Activated B cell treated with CpG ODN at 0.5 μM for 24 hours (primary cell): Measurements from ENCODE around the gene KLRC3. TPM values are rescaled to one million over a fixed set of nuclear protein-coding genes. Genes with fewer than 3 reads are reported as not detected.
"Not testable (repeated sequence)": the region's sequence is repeated elsewhere in the genome, so short reads cannot be mapped to it uniquely, and the experiment has no call there.

ENCODE experiments used
- ATAC-seq: fragments of 200-7000 bp; cut with Tn5 transposase; one replicate; pipeline ENCODE4 v1.10.0; 2021; ENCODE audit warnings: low read depth, mild to moderate bottlenecking, moderate library complexity
- CTCF ChIA-PET: fragments of 350-600 bp; sonication (Branson Sonifier 250); formaldehyde crosslinking; loops from one replicate; lab custom pipeline; 2021; ENCODE audit warnings: antibody characterized with exemption; lab: Charles Lee
- POLR2A ChIA-PET: fragments of 350-600 bp; sonication (Branson Sonifier 250); formaldehyde crosslinking; loops from one replicate; lab custom pipeline; 2021; ENCODE audit warnings: antibody characterized with exemption; lab: Charles Lee
- DNase-seq: peaks from one replicate; pipeline ENCODE4 v3.0.0; 2022
- H3K27ac Mint-ChIP-seq: one replicate; pipeline ENCODE4 v1.8.0; 2020; ENCODE audit warnings: mixed read lengths
- H3K27me3 Mint-ChIP-seq: one replicate; pipeline ENCODE4 v1.8.0; 2021; ENCODE audit warnings: mixed read lengths
- H3K36me3 Mint-ChIP-seq: one replicate; pipeline ENCODE4 v1.8.0; 2021; ENCODE audit warnings: low read depth, mixed read lengths
- H3K4me1 Mint-ChIP-seq: one replicate; pipeline ENCODE4 v1.8.0; 2021; ENCODE audit warnings: mixed read lengths
- H3K4me3 Mint-ChIP-seq: one replicate; pipeline ENCODE4 v1.8.0; 2020; ENCODE audit warnings: mild to moderate bottlenecking, mixed read lengths
- H3K9me3 Mint-ChIP-seq: one replicate; pipeline ENCODE4 v1.8.0; 2020; ENCODE audit warnings: mixed read lengths
- intact Hi-C: fragments of 100-400 bp; cut with micrococcal nuclease; formaldehyde crosslinking; loops from one replicate; pipeline ENCODE4 v1.15.1; 2024
- total RNA-seq: library from RNA; stranded (reverse); gene quantifications from 2 replicates; pipeline ENCODE4 v1.2.3, GENCODE V29; 2022
- TF ChIP-seq, protein P1 (sequence below): fragments of 200-600 bp; IDR thresholded peaks from one replicate; pipeline ENCODE4 v1.8.0; 2022; ENCODE audit warnings: antibody characterized with exemption, mild to moderate bottlenecking

The KLRC3 gene
- total RNA-seq, 1 donor from 2014 or later: not detected

DNA sequence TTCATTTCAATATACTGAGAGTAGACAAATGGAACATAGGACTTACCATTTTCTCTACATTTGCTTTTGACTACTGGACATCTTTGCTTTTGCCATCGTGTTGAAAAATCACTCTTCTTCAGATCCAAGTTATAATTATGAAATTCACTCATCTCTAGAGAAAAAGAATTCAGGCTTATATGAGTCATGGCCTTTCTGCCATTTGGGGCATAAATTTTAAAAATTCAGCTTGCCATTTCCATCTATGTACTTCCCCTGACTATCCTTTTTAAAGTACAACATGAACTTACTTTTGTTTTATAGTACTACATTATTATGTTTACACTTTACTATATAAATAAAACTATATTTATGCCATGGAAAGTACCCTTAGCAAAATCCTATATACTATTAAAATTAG is 33.5 kb downstream of the KLRC3 start:
- ChIA-PET POLR2A (interaction anchor here (0.7 kb wide), 1 partner anchor 520 kb away, joined by 3 read pairs; no protein-coding TSS in a partner anchor), CTCF (no interaction called here)
- ATAC-seq: no peak
- H3K27ac Mint-ChIP-seq: no peak overlapping the region
- TF ChIP-seq, protein P1, sequence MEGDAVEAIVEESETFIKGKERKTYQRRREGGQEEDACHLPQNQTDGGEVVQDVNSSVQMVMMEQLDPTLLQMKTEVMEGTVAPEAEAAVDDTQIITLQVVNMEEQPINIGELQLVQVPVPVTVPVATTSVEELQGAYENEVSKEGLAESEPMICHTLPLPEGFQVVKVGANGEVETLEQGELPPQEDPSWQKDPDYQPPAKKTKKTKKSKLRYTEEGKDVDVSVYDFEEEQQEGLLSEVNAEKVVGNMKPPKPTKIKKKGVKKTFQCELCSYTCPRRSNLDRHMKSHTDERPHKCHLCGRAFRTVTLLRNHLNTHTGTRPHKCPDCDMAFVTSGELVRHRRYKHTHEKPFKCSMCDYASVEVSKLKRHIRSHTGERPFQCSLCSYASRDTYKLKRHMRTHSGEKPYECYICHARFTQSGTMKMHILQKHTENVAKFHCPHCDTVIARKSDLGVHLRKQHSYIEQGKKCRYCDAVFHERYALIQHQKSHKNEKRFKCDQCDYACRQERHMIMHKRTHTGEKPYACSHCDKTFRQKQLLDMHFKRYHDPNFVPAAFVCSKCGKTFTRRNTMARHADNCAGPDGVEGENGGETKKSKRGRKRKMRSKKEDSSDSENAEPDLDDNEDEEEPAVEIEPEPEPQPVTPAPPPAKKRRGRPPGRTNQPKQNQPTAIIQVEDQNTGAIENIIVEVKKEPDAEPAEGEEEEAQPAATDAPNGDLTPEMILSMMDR: no peak
- no peak overlapping the region for H3K4me3 Mint-ChIP-seq
- DNase-seq: no peak
- H3K9me3 Mint-ChIP-seq: peaks cover 2% of the 10 kb centered on the region
- intact Hi-C loops: no loop called here
- no peaks in the 10 kb centered on the region for H3K36me3 Mint-ChIP-seq
- H3K27me3 Mint-ChIP-seq: peaks cover 12% of the 10 kb centered on the region
- H3K4me1 Mint-ChIP-seq: peaks cover 10% of the 10 kb centered on the region

DNA sequence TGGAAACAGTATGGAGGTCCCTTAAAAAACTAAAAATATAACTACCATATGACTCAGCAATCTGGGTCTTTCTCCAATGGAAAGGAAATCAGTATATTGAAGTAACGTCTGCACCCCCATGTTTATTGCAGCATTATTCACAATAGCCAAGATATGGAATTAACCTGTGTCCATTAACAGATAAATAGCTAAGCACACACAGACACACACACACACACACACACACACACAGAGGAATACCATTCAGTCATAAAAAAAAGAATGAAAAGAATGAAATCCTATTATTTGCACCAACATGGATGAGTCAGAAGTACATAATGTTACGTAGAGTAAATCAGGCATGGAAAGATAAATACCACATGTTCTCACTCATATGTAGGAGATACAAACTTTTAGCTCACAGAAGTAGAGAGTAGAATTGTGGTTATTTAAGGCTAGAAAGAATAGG is 35.2 kb downstream of the KLRC3 start:
- no peak for ATAC-seq
- Mint-ChIP-seq H3K36me3 (no peaks in the 10 kb centered on the region), H3K4me3 (no peak overlapping the region), H3K4me1 (peaks cover 5% of the 10 kb centered on the region), H3K27ac (no peak overlapping the region), H3K27me3 (peaks cover 14% of the 10 kb centered on the region), H3K9me3 (peaks cover 2% of the 10 kb centered on the region)
- no peak for DNase-seq
- POLR2A ChIA-PET: interaction anchor here (0.6 kb wide), 1 partner anchor 20 kb away, joined by 4 read pairs; no protein-coding TSS in a partner anchor
- TF ChIP-seq, protein P1: no peak
- intact Hi-C loops: no loop called here
- CTCF ChIA-PET: interaction anchor here (0.7 kb wide), 1 partner anchor 115 kb away, joined by 5 read pairs; no protein-coding TSS in a partner anchor

DNA sequence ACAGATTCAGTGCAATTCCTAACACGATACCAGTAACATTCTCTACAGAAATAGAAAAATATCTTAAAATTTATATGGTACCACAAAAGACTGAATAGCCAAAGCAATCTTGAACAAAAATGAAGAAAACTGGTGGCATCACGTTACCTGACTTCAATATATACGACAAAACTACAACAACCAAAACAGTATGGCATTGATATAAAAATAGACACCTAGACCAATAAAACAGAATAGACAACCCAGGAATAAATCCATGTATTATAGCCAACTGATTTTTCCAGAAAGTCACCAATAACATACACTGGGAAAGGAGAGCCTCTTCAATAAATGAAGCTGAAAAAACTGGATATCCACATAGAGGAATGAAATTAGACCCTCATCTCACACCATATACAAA is 36.2 kb downstream of the KLRC3 start:
- Mint-ChIP-seq H3K4me3 (no peak overlapping the region), H3K27ac (no peak overlapping the region), H3K4me1 (no peaks in the 10 kb centered on the region), H3K27me3 (peaks cover 14% of the 10 kb centered on the region), H3K36me3 (no peaks in the 10 kb centered on the region), H3K9me3 (peaks cover 2% of the 10 kb centered on the region)
- DNase-seq (no peak), ATAC-seq (no peak)
- intact Hi-C loops: no loop called here
- ChIA-PET CTCF (no interaction called here), POLR2A (no interaction called here)
- TF ChIP-seq, protein P1: no peak

DNA sequence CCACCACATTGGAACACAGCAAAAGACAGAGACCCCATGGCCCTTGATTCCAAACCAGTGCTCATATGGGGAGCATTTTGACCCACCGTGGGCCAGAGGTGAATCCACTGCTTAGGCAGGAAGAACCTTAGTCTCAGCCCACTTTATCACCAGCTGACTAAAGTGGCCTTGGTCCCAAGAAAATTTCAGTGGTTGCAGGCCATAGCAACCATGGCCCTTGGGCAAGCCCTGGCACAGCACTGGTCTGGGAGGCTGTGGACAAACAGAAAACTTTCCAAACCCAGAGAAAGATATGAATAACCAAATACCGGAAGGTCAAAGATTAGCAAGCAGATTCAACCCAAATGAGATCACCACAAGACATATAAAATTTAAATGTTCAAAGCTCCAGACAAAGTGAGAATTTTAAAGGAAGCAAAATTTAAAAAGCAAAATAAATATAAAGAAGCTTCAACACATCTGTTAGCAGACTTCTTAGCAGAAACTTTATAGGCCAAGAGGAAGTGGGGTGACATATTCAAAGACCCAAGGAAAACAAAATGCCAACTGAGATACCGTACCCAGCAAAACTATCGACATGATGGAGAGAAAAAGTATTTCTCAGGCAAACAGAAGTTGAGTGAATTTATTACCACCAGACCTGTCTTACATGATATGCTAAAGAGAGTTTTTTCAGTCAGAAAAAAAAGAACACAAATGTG is 38.3 kb downstream of the KLRC3 start:
- CTCF ChIA-PET: no interaction called here
- no peak overlapping the region for H3K4me3 Mint-ChIP-seq
- peaks cover 10% of the 10 kb centered on the region for H3K27me3 Mint-ChIP-seq
- POLR2A ChIA-PET: no interaction called here
- peaks cover 2% of the 10 kb centered on the region for H3K9me3 Mint-ChIP-seq
- TF ChIP-seq, protein P1: no peak
- DNase-seq (no peak), ATAC-seq (no peak)
- no peak overlapping the region for H3K27ac Mint-ChIP-seq
- intact Hi-C loops: no loop called here
- H3K36me3 Mint-ChIP-seq: no peaks in the 10 kb centered on the region
- no peaks in the 10 kb centered on the region for H3K4me1 Mint-ChIP-seq

DNA sequence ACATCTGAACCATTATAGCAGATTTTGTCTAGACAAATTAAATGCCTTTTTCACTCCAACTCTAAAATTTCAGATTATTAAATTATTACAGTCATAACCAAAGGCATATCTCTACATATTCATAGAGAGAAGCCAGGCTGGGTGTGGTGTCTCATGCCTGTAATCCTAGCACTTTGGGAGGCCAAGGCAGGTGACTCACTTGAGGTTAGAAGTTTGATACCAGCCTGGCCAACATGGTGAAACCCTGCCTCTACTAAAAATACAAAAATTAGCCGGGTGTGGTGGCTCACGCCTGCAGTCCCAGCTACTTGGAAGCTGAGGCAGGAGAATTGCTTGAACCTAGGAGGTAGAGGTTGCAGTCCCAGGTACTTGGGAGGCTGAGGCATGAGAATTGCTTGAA is 41.7 kb downstream of the KLRC3 start:
- H3K4me3 Mint-ChIP-seq, CTCF ChIA-PET, H3K36me3 Mint-ChIP-seq, DNase-seq, POLR2A ChIA-PET, H3K4me1 Mint-ChIP-seq, H3K27me3 Mint-ChIP-seq, ATAC-seq, H3K27ac Mint-ChIP-seq, intact Hi-C loops, H3K9me3 Mint-ChIP-seq: not testable (repeated sequence)
